ENCODE data around the gene COL25A1. TPM values are rescaled to one million over a fixed set of nuclear protein-coding genes. Genes with fewer than 3 reads are reported as not detected.

COL25A1 gene
- total RNA-seq, 1 experiment from 2014 or later, result 4.2 TPM

- H3K23me2 ChIP-seq (ENCODE audit: insufficient read length, low read depth, low read length, poor library complexity, severe bottlenecking), result no peaks in the 10 kb centered on the region
- H4K20me1 ChIP-seq (ENCODE audit: control insufficient read depth, insufficient read depth, insufficient read length), result no peaks in the 10 kb centered on the region
- no peak overlapping the region for H2BK5ac ChIP-seq (ENCODE audit: insufficient read length, low read length)
- H3T11ph ChIP-seq (ENCODE audit: low read length), result no peak overlapping the region
- Mint-ChIP-seq H3K4me3 (no peak overlapping the region), H3K27ac (no peak overlapping the region), H3K9me3 (no peaks in the 10 kb centered on the region), H3K4me1 (no peaks in the 10 kb centered on the region), H3K27me3 (ENCODE audit: low read depth) (no peaks in the 10 kb centered on the region), H3K36me3 (ENCODE audit: insufficient read depth in 1 of 3, low read depth in 3 of 3) (no peaks in the 10 kb centered on the region)
- H2BK12ac ChIP-seq (ENCODE audit: insufficient read length, low read depth, low read length), result no peak overlapping the region
- no peak overlapping the region for H3K56ac ChIP-seq (ENCODE audit: insufficient read length, low read depth, low read length)
- no peak overlapping the region for H3K4me2 ChIP-seq (ENCODE audit: insufficient read depth, insufficient read length, low read length)
- no peak overlapping the region for H2BK20ac ChIP-seq (ENCODE audit: low read depth, low read length, poor library complexity, severe bottlenecking)
- DNase-seq, result no peak
- H2AK5ac ChIP-seq (ENCODE audit: insufficient read length, low read length), result no peak overlapping the region
- no peaks in the 10 kb centered on the region for H3K79me2 ChIP-seq (ENCODE audit: insufficient read depth, low read length)
- H4K91ac ChIP-seq (ENCODE audit: insufficient read length, low read depth, low read length), result no peak overlapping the region
- no peak overlapping the region for H4K8ac ChIP-seq (replicated peaks; ENCODE audit: insufficient read length, low read depth, low read length)
- no peaks in the 10 kb centered on the region for H3K27me3 ChIP-seq (ENCODE audit: insufficient read depth, low read length)
- H3K14ac ChIP-seq (ENCODE audit: insufficient read depth, low read length), result no peak overlapping the region
- H2AFZ ChIP-seq (ENCODE audit: low read length), result no peak overlapping the region
- H4K5ac ChIP-seq (ENCODE audit: insufficient read length, low read depth, low read length), result no peak overlapping the region
- H3K4me1 ChIP-seq (ENCODE audit: insufficient read depth, low read length), result no peaks in the 10 kb centered on the region
- no peak overlapping the region for H3K9ac ChIP-seq (ENCODE audit: extremely low read depth, insufficient read length, low read length)
- H3K18ac ChIP-seq (ENCODE audit: insufficient read length, low read depth, low read length), result no peak overlapping the region
- H3K23ac ChIP-seq (ENCODE audit: insufficient read length, low read depth, low read length), result no peak overlapping the region
- TF ChIP-seq CTCF (conservative IDR thresholded peaks at IDR 0.05), result no peak
- no peak overlapping the region for H2BK15ac ChIP-seq (ENCODE audit: low read depth, low read length)
- no peak overlapping the region for H3K4ac ChIP-seq (ENCODE audit: low read depth, low read length)
- no peak overlapping the region for H3K27ac ChIP-seq (ENCODE audit: insufficient read length, low read depth, low read length)
- no peak overlapping the region for H2BK120ac ChIP-seq (ENCODE audit: low read depth, low read length, poor library complexity, severe bottlenecking)
- no peaks in the 10 kb centered on the region for H3K9me3 ChIP-seq (ENCODE audit: control insufficient read depth, low read depth, low read length)
- H3K79me1 ChIP-seq (ENCODE audit: insufficient read depth, low read depth, low read length, poor library complexity, severe bottlenecking), result no peaks in the 10 kb centered on the region
- no CpG with 5 or more reads among the region's 5 CpGs for WGBS (ENCODE audit: extremely low coverage, insufficient read length, low lambda C conversion rate)
Measured at GRCh38 chr4:109032671-109033070, 269.8 kb downstream of the COL25A1 start.
